Measurements from ENCODE around the gene C20orf202.

The C20orf202 gene

GRCh38 chr20:1199964-1200363 lies 3.3 kb upstream of the C20orf202 start:
- TF ChIP-seq CTCF (IDR thresholded peaks at IDR 0.05): no peak

GRCh38 chr20:1203630-1204029 lies 376 bp downstream of the C20orf202 start:
- no peak for TF ChIP-seq CTCF (IDR thresholded peaks at IDR 0.05)

GRCh38 chr20:1204113-1204512 lies 859 bp downstream of the C20orf202 start:
- TF ChIP-seq CTCF (IDR thresholded peaks at IDR 0.05): no peak

GRCh38 chr20:1204576-1204975 lies 1.3 kb downstream of the C20orf202 start:
- no peak for TF ChIP-seq CTCF (IDR thresholded peaks at IDR 0.05)

- TF ChIP-seq CTCF (IDR thresholded peaks at IDR 0.05): no peak
Measured at GRCh38 chr20:1205802-1206201, 2.5 kb downstream of the C20orf202 start.

GRCh38 chr20:1206366-1207148 lies 3.3 kb downstream of the C20orf202 start:
- TF ChIP-seq CTCF (IDR thresholded peaks at IDR 0.05): no peak

GRCh38 chr20:1207293-1207878 lies 4.1 kb downstream of the C20orf202 start:
- TF ChIP-seq CTCF (IDR thresholded peaks at IDR 0.05): no peak

Measured in LNCAP (cell line).